Endothelial cell of umbilical vein (primary cell): ENCODE measurements around the gene ATP8B3. TPM values are rescaled to one million over a fixed set of nuclear protein-coding genes. Genes with fewer than 3 reads are reported as not detected.

Experiments used
- BruUV-seq: library from RNA; stranded (reverse); fragments of 400-500 nt; replicated peaks from 2 replicates; lab custom pipeline; 2021; lab: Mats Ljungman, UMichigan
- CTCF ChIA-PET: fragments of 300-600, 350-600 bp; sonication (Branson Sonifier 250); formaldehyde crosslinking; loops from one replicate; lab custom pipeline; 2021; ENCODE audit warnings: antibody characterized with exemption, inconsistent platforms; lab: Charles Lee
- POLR2A ChIA-PET: fragments of 300-600, 350-600 bp; sonication (Branson Sonifier 250); formaldehyde crosslinking; loops from one replicate; lab custom pipeline; 2021; ENCODE audit warnings: antibody characterized with exemption, inconsistent platforms; lab: Charles Lee
- DNase-seq: peaks from one replicate; pipeline ENCODE4 v3.0.0-alpha.2; 2011; ENCODE audit warnings: low read depth, low spot score
- FAIRE-seq: peaks from 2 replicates; lab custom pipeline; 2011; peaks lifted over from hg19 to GRCh38; lab: Jason Lieb, UNC
- H2AFZ ChIP-seq: 2 replicates; pipeline ENCODE4 v1.6.0; 2012; ENCODE audit warnings: low read depth, low read length, control low read depth, inconsistent platforms
- H3K27ac ChIP-seq: 2 replicates; pipeline ENCODE4 v1.5.1; 2011; ENCODE audit warnings: low read depth, mild to moderate bottlenecking, control low read depth, low read length, moderate library complexity; ENCODE audit not compliant: insufficient read depth
- H3K27me3 ChIP-seq, 2 experiments: 2 replicates each; pipeline versions ENCODE4 v1.6.0 to v1.6.1; 2011; ENCODE audit warnings: low read length in 2 of 2, mixed read lengths in 1 of 2; ENCODE audit not compliant: control insufficient read depth in 2 of 2, insufficient read depth in 2 of 2
- H3K36me3 ChIP-seq, 2 experiments: 2 replicates in 1 of 2; 3 replicates in 1 of 2; pipeline ENCODE4 v1.5.1; 2011; ENCODE audit warnings: low read length in 2 of 2, mild to moderate bottlenecking in 1 of 2, moderate library complexity in 1 of 2; ENCODE audit not compliant: control insufficient read depth in 2 of 2, insufficient read depth in 2 of 2; ENCODE audit errors: extremely low read depth in 1 of 2
- H3K4me1 ChIP-seq: 3 replicates; pipeline ENCODE4 v1.5.1; 2011; ENCODE audit warnings: mild to moderate bottlenecking, low read length; ENCODE audit not compliant: control insufficient read depth, insufficient read depth; ENCODE audit errors: extremely low read depth
- H3K4me2 ChIP-seq: 2 replicates; pipeline ENCODE4 v1.6.1; 2011; ENCODE audit warnings: low read length, control low read depth, mixed read lengths; ENCODE audit not compliant: insufficient read depth
- H3K4me3 ChIP-seq, 3 experiments: fragments of 200-600 bp in 1 of 3; sonication (generic), shearing (Covaris generic) in 1 of 3; replicated peaks in 1 of 3; 2 replicates each; pipeline ENCODE4 v1.5.1; 2011 to 2016; ENCODE audit warnings: control low read depth in 3 of 3, low read length in 3 of 3, mild to moderate bottlenecking in 2 of 3, inconsistent platforms in 1 of 3, low read depth in 1 of 3, moderate library complexity in 1 of 3; ENCODE audit not compliant: insufficient read depth in 1 of 3
- H3K79me2 ChIP-seq: 2 replicates; pipeline ENCODE4 v1.6.0; 2012; ENCODE audit warnings: low read length, inconsistent platforms; ENCODE audit not compliant: control insufficient read depth, insufficient read depth
- H3K9ac ChIP-seq: replicated peaks from 2 replicates; pipeline ENCODE3; 2011; ENCODE audit warnings: low read length, control low read depth; ENCODE audit not compliant: insufficient read depth; ENCODE audit errors: extremely low read depth
- H3K9me1 ChIP-seq: replicated peaks from 3 replicates; pipeline ENCODE4 v1.6.0; 2011; ENCODE audit warnings: mild to moderate bottlenecking, low read length; ENCODE audit not compliant: control insufficient read depth, insufficient read depth; ENCODE audit errors: extremely low read depth
- H3K9me3 ChIP-seq: replicated peaks from 2 replicates; pipeline ENCODE4 v1.5.1; 2012; ENCODE audit warnings: low read length, inconsistent platforms; ENCODE audit not compliant: control insufficient read depth, insufficient read depth
- H4K20me1 ChIP-seq: replicated peaks from 2 replicates; pipeline ENCODE3; 2011; ENCODE audit warnings: mild to moderate bottlenecking, low read length; ENCODE audit not compliant: control insufficient read depth, insufficient read depth; ENCODE audit errors: extremely low read depth
- EZH2 ChIP-seq: IDR thresholded peaks from 2 replicates; pipeline ENCODE4 v1.6.1; 2012; ENCODE audit warnings: borderline replicate concordance, low read depth, mild to moderate bottlenecking, moderate library complexity, low read length, inconsistent platforms; ENCODE audit not compliant: severe bottlenecking
- FOS ChIP-seq: IDR thresholded peaks from 2 replicates; pipeline ENCODE4 v1.6.1; 2011; ENCODE audit warnings: mild to moderate bottlenecking, low read length, moderate library complexity, borderline replicate concordance; ENCODE audit not compliant: insufficient read depth
- GATA2 ChIP-seq: IDR thresholded peaks from 2 replicates; pipeline ENCODE4 v1.7.0; 2011; ENCODE audit warnings: low read depth, mild to moderate bottlenecking, moderate library complexity, mixed read lengths, low read length; ENCODE audit not compliant: insufficient read length, insufficient read depth
- JUN ChIP-seq: IDR thresholded peaks from 2 replicates; pipeline ENCODE4 v1.6.1; 2011; ENCODE audit warnings: borderline replicate concordance, low read depth; ENCODE audit not compliant: insufficient read length, insufficient read depth
- MAX ChIP-seq: IDR thresholded peaks from 2 replicates; pipeline ENCODE4 v1.6.1; 2011; ENCODE audit not compliant: insufficient read depth, insufficient read length
- MYC ChIP-seq: IDR thresholded peaks from one replicate; pipeline ENCODE4 v1.6.1; 2011; ENCODE audit warnings: mild to moderate bottlenecking, low read depth, low read length
- POLR2A ChIP-seq: IDR thresholded peaks from 2 replicates; pipeline ENCODE4 v1.6.1; 2012; ENCODE audit warnings: low read depth, mild to moderate bottlenecking, control low read depth, low read length
- POLR2AphosphoS5 ChIP-seq: IDR thresholded peaks from 2 replicates; pipeline ENCODE4 v1.6.1; 2012; ENCODE audit warnings: low read depth, mild to moderate bottlenecking, control low read depth, low read length, moderate library complexity; ENCODE audit not compliant: insufficient read depth
- dilution Hi-C: fragments of 300-500 bp; cut with MboI; formaldehyde crosslinking; loops from one replicate; pipeline ENCODE4 v1.15.0; 2019; ENCODE audit warnings: low sequenced_read_pairs; ENCODE audit not compliant: extremely low pct_ligation_motif_present
- intact Hi-C: fragments of 100-400 bp; cut with micrococcal nuclease; formaldehyde crosslinking; loops from one replicate; pipeline ENCODE4 v1.10.0; 2022
- polyA plus RNA-seq, 4 experiments: library from polyadenylated mRNA; depleted of rRNA in 3 of 4; stranded (reverse) in 3 of 4; unstranded in 1 of 4; fragments of >200 nt; gene quantifications; 2 replicates each; pipeline versions ENCODE4 v1.2.1 to v1.2.3, GENCODE V29; 2011 to 2012; ENCODE audit warnings: missing spikeins in 1 of 4
- total RNA-seq: library from RNA; stranded (reverse); gene quantifications from 2 replicates; pipeline ENCODE4 v1.2.3, GENCODE V29; 2021

Gene ATP8B3
- total and polyA plus RNA-seq, 2 donors (not counting 3 experiments of a cell fraction or from before 2014, with no cell fraction given), result 1.1 to 7.3 TPM

DNA sequence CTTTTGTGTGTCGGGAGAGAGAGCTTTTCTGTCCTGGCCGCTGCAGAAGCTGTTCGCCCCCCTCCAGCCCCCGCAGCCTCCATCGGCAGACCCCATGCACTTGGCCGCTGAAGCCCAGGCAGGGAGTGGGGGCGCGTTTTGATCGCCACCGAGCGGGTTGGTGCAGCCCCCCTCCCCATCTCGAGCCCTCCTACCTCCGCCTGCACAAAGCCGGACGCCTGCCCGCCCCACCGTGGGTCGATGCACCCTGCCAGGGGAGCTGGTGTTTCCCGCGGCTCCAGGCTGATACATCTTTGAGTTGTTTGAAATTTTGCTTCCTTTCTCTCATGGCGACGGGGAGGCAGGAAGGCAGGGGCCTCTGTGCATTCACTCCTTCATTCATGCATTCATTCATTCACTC lies 75.1 kb downstream of the ATP8B3 start:
- DNase-seq (no peak), FAIRE-seq (no peak)
- Histone ChIP-seq H3K4me1 (no peaks in the 10 kb centered on the region), H2AFZ (no peak overlapping the region), H3K9me3 (no peaks in the 10 kb centered on the region), H3K9me1 (no peaks in the 10 kb centered on the region), H3K27me3 (peaks cover 0 to 7% of the 10 kb centered on the region in 2 experiments), H3K36me3 (no peaks in the 10 kb centered on the region), H4K20me1 (no peaks in the 10 kb centered on the region), H3K27ac (no peak overlapping the region), H3K79me2 (no peaks in the 10 kb centered on the region), H3K4me2 (no peak overlapping the region), H3K9ac (no peak overlapping the region), H3K4me3 (no peak overlapping the region)
- dilution Hi-C loops (no loop called here), intact Hi-C loops (no loop called here)
- ChIA-PET POLR2A (no interaction called here), CTCF (no interaction called here)
- no peak for TF ChIP-seq POLR2AphosphoS5
- TF ChIP-seq MAX, result no peak
- TF ChIP-seq JUN, result no peak
- no peak for TF ChIP-seq GATA2
- TF ChIP-seq MYC, result no peak
- no peak for TF ChIP-seq FOS
- TF ChIP-seq POLR2A, result no peak
- TF ChIP-seq EZH2, result no peak
- no TSS peak for BruUV-seq

DNA sequence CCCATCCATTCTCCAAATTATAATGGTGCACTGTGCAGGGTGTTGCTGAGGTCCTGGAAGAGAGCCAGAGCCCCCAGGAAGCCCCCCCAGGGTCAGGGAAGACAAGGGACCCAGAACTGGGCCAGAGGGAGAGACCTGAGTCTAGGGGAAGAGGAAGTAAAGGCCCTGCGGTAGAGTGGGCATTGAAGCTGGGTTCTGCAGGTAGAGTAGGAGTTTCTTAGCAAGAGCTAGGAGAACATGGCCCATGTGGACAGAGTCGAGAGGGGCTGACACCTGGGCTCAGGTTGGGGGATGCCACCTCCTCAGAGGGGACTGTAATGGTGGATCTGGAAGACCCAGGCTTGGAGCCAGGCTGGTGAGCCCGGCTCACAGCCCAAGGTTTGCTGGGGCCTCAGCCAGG lies 75.8 kb downstream of the ATP8B3 start:
- no peak for DNase-seq
- H3K9ac ChIP-seq, result no peak overlapping the region
- ChIA-PET POLR2A (no interaction called here), CTCF (no interaction called here)
- H3K4me1 ChIP-seq, result no peaks in the 10 kb centered on the region
- BruUV-seq, result no TSS peak
- TF ChIP-seq GATA2, result no peak
- peak; percentile 26 for TF ChIP-seq EZH2
- H2AFZ ChIP-seq, result no peak overlapping the region
- dilution Hi-C loops (no loop called here), intact Hi-C loops (no loop called here)
- no peak overlapping the region for H3K4me2 ChIP-seq
- no peaks in the 10 kb centered on the region for H3K9me1 ChIP-seq
- no peak overlapping the region for H3K4me3 ChIP-seq
- no peak overlapping the region for H3K27ac ChIP-seq
- no peaks in the 10 kb centered on the region for H3K79me2 ChIP-seq
- no peaks in the 10 kb centered on the region for H3K36me3 ChIP-seq
- H3K9me3 ChIP-seq, result no peaks in the 10 kb centered on the region
- no peak for FAIRE-seq
- H4K20me1 ChIP-seq, result no peaks in the 10 kb centered on the region
- peaks cover 0 to 7% of the 10 kb centered on the region in 2 experiments for H3K27me3 ChIP-seq
